HG03342 (cell line): ENCODE measurements around the gene PCDH20.
"Not testable (repeated sequence)": the region's sequence is repeated elsewhere in the genome, so short reads cannot be mapped to it uniquely, and the experiment has no call there.

Experiments
- ATAC-seq: cut with Tn5 transposase; IDR thresholded peaks from one replicate; pipeline ENCODE4 v1.9.1; 2021; ENCODE audit warnings: mild to moderate bottlenecking, moderate library complexity; ENCODE audit not compliant: unreplicated experiment

PCDH20 gene, protein sequence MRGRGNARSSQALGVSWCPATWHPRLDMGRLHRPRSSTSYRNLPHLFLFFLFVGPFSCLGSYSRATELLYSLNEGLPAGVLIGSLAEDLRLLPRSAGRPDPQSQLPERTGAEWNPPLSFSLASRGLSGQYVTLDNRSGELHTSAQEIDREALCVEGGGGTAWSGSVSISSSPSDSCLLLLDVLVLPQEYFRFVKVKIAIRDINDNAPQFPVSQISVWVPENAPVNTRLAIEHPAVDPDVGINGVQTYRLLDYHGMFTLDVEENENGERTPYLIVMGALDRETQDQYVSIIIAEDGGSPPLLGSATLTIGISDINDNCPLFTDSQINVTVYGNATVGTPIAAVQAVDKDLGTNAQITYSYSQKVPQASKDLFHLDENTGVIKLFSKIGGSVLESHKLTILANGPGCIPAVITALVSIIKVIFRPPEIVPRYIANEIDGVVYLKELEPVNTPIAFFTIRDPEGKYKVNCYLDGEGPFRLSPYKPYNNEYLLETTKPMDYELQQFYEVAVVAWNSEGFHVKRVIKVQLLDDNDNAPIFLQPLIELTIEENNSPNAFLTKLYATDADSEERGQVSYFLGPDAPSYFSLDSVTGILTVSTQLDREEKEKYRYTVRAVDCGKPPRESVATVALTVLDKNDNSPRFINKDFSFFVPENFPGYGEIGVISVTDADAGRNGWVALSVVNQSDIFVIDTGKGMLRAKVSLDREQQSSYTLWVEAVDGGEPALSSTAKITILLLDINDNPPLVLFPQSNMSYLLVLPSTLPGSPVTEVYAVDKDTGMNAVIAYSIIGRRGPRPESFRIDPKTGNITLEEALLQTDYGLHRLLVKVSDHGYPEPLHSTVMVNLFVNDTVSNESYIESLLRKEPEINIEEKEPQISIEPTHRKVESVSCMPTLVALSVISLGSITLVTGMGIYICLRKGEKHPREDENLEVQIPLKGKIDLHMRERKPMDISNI

DNA sequence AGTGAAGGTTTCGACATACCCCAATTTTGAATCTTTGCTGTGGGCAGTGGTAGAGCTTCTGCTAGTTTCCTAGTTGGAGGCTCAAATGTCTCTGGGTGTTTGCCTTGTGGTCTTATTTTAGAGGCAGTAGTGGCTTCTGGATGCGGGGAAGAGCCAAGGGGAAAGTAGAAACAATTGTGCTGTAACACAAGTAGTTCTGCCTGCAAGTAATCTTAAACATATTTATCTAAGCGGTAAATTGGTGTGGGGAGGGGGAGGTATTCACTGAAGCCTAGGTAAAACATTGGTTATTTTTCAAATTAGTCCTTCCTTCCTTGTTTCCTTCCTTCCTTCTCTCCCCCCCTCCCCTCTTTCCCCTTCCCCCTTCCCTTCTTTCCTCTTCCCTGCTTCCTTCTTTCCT lies at the start of gene PCDH20:
Gene PCDH20, minus strand, starts transcription at position 101 of the 400 bp plus-strand sequence. CDS start 691 bp downstream, outside the sequence.
- ATAC-seq: no peak

DNA sequence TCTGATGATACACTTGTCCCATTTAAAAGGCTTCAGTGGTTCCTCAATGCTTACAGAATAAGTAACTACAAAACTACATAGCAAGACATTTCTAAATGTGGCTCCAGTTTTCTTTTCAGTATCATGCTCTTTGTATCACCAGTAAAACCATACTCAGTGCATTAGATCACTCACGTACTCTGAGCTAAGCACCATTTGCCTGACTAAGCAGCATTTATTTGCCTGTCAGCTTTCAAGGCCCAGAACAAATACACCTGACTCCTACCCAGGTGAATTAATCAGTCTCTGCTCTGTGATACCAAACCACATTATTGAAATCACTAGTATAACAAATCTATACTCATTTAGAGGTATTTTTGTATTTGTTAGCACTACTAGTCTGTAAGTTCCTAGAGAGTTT lies 47.4 kb upstream of the PCDH20 start:
- ATAC-seq: no peak

DNA sequence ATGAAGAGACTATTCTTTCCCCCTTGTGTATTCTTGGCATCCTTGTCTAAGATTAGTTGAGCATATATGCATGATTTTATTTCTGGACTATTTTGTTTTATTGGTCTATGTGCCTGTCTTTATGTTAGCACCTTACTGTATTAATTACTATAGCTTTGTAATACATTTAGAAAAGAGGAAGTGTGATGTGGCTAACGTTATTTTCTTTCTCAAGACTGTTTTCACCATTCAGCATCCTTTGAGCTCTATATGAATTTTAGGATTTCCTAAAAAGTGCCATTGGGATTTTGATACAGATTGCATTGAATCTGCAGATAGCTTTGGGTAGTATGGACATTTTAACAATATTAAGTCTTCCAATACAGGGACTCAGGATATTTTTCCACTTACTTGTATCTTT lies 37.5 kb upstream of the PCDH20 start:
- ATAC-seq: no peak

DNA sequence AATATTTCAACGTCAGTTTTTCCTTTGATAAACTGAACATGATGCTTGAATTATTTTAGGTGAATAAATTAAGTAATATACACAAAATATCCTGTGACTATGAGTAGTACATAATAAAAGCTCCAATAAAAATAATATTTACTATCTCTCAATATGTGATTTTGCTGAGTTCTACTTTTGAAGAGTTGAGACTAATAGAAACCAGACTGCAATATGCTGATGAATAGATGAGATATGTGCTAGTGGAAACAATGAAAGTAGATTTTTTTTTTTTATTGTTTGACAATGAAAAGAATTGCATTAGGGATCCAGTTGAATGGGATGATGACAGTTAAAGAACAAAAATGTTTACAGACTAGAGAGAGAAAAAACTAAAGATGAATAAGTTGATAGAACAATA lies 16.4 kb upstream of the PCDH20 start:
- no peak for ATAC-seq

DNA sequence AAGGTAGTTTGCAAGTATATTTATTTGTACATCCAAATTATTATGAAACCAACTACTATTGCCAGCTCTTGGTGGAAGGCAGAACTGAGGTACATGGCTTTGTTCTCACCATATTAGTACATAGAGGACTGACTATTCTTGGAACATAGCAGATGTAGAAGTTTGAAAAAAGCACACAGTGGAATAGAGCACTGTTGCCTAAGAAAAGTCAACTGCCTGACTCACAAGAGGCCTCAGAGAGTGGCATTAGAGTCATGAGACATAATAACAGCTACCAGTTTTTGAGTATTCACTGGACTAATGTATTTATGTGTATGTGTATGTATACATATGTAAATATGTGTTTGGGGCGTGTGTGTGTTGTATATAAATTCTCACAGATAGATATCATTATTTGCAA lies 8.3 kb upstream of the PCDH20 start:
- no peak for ATAC-seq

DNA sequence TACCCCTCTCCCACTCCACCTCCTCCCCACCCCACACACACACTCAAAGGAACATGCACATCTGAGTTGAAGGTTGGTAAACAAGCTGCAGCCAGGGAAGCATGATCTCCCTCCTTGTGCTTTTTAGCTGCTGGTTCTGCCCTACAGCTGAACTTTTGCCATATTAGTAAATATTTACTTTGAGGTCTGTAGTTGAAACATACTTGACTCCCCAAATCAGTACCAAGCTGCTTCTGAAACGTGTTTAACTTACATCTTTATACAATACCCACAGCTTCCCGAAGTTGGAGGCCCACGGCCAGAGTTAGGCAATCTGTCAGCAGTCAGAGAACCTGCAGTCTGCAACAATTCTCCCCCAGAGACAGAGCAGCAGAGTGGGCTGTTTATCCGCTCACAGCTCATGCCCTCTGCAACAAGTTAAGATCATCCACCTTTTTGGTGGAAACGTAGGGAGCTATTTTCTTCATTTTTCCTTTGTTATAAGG lies 1.5 kb upstream of the PCDH20 start:
- ATAC-seq: no peak

DNA sequence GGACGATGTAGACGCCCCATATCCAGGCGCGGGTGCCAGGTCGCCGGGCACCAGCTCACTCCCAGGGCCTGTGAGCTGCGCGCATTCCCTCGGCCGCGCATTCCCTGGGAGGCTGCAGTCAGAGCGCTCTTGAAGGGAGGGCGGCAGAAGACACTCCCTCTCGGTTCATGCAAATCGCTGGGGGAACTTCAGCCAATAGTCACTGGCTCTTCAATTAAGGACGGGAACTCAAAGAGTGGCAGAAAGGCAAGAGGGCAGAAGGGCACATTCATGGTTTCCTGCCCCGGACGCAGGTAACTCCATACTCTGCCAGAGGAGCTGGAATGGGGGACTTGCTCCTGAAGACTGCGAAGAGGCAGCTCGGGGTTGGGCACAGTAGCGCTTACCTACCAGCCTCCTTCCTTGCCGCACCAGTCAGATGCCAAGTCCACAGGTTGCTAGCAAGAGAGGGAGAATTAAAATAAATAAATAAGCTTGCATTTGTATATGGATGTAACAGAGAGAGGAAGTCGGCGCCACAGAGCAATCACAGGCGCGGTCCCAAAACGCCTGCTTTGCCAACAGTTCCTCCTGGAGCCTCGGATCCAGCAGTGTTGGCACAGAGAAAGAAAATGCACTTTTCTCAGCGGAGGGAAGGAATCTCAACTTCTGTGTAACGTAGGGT lies 459 bp downstream of the PCDH20 start:
- no peak for ATAC-seq

DNA sequence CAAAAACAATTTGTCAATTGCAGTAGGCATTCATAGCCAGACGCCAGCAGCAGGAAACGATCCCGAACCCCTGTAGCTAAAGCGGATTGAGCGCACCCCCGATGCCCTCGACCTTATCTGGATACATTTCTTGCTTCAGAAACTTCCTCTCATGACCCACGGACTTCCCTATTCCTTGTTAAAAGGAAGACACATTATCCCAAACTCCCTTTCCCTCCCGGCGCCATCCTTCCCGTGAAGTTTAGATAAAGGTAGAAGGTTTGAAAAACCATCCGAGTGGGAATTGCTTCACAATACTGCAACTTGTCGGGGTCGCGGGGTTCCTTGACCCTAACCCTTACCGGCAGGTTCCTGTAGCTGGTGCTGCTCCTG lies 977 bp downstream of the PCDH20 start:
- ATAC-seq: no peak

DNA sequence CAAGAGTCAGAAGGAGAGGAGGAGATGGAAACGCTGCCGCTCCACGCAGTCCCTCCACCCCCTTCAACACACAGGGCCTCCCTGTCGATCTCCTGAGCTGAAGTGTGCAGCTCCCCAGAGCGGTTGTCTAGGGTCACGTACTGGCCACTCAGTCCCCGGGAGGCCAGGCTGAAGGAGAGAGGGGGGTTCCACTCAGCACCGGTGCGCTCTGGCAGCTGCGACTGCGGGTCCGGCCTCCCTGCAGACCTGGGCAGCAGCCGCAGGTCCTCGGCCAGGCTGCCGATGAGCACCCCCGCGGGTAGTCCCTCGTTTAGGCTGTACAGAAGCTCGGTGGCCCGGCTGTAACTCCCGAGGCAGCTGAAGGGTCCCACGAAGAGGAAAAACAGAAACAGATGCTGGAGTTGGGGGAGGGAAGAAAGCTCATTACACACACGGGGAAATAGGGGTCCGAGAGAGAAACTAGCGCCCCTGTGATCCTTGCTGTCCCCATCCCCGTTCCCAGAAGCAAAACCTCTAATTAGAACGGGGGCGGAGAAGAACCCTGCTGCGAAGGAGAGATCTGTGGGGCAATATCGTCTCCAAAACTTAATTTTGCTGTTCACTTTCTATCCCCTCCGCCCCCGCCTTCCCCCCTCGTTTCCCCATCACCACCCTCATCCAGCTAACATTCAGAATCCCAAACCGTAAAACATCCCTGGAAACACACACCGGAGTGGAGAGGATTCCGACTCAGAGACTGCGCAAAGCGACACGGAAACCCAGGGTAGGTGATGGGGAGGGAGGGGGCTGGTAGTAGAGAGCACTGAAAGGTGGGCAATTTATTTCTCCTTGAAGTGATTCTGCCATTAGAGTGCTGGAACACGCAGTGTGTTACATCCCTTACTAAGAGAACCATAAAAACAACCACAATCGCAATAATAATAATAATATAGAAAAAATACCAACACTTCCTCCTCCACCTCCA lies 1.8 kb downstream of the PCDH20 start:
- ATAC-seq: no peak

DNA sequence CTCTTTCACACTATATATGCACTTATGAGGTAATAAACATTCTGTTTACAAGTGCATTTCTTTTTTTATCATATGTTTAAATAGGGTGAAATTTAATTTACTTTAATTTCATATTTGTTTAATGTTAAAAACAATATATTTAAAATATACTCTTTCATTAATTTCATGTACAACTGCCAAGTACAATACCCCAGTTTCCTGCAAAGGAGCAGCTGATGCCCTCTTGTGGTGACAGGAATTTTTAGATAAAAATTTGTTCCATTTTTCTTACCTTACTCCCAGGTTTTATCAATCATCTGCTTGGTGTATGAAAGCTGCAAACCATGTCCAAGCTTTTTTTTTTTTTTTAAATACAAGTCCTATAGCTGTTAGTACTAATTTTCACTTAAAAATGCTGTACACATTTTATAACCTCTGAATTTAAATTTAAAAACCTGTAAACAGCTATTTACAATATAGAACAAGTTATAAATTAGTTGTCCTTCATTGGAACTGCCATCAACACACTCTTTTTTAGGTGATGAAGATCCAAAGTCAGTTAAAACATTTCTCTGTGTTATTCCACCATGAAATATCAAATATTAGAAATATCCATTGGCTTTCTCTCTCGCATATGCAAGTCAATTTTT lies 4.9 kb downstream of the PCDH20 start:
- no peak for ATAC-seq

DNA sequence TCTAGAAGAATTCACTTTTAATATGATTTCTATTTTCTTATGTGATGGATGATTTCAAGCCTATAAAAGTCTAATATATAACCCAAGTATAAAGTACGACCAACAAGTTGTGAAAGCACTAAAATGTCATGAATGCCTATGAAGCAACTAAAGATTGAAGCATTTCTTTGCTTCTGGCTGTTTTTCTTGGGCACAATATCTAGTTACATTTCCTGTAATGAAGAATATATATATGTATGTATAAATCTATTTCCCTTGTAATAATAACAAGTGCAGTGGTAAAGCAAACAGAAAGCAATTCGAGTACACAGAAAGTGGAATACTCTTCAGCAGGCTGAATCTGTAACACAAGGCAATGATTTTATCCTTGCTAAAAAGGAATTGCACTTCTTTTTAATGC lies 5.4 kb downstream of the PCDH20 start:
- no peak for ATAC-seq

DNA sequence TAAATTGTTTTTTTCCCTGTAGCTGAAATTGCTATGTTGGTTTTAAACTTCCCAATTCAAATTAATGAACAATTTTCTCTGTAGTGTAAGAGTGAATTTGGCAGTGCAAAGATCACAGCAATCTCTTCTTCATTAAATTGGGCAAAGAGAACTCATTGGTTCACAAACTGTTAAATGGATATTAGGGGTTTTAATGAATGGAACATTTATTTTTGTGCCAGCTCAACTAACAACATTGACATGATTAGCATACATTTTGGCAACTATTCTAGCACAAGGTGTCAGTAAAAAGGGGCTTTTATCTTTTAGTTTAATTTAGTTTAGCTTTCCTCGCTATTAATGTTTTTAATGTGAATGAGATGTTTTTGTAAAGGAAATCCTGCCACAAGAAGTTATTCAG lies 7.1 kb downstream of the PCDH20 start:
- ATAC-seq: no peak

DNA sequence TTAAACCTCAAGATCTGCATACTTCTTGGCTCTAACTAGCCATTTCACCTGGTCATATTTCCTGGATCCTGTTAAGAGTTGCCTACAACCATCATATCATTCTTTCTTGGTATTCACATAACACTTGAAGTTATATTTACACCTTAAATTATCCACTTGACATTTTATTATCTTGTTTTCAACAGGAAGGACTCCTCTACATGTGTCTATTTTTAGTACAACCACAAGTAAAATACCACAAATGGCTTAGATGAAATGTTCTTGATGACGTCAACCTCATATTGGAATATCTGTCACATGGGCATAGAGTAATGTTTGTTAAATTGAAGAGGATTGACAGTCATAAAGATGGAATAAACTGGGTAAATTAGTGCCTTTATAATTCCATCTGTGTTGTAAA lies 9.4 kb downstream of the PCDH20 start:
- ATAC-seq: no peak

DNA sequence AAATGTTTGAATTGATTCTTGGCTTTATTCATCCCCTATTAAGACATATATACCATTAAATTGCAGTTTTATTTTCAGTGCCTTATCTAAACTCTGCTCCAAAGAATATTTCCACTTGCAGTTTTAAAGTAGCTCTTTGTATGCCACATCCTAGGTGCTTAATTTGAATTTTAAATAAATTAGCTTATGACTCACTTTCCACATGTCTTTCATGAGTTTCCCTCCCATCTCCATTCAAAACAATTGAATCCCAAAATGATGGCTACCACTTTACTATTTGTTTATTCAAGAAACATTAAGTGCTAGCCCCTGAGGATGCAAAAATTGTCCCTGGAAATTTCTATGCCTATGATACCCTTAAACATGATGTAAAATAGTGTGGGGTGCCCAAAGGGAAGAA lies 19.5 kb downstream of the PCDH20 start:
- ATAC-seq: no peak

DNA sequence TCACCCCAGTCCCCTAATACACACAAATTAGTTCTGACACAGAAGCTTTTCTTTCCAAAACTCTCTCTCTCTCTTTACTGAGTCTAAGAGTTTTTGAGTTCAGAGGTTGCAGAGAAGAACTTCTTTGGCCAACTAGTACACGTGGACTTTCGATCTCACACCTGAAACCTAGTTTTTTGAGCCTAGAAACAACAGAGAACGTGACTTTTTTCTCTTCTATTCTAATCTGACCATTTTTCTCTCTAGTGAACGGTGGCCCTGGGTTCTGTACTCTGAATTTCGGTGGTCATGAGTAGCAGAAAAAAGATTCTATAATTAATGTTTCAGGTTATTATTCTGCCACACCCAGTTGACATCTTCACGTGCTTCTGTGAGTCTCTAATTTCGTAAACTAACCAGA lies 24.2 kb downstream of the PCDH20 start:
- no peak for ATAC-seq

DNA sequence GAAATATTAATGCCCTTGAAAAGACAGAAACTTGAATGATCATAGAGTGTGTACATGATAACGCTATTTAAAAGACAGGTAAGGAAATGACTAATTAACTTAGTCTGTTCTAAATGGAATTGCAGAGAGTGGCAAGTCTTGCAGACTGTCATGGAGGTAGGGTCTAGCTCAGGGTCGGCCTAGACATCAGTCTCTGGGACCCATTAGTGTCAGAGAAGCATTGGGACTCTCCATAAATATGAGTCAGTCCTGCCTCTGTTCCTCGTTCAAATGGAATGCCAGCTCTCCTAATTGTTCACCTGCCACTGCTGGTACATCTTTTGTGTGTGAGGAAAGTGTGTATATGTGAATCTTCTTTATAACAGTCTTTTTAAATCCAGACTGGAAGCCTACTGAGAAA lies 28.0 kb downstream of the PCDH20 start:
- ATAC-seq: no peak

DNA sequence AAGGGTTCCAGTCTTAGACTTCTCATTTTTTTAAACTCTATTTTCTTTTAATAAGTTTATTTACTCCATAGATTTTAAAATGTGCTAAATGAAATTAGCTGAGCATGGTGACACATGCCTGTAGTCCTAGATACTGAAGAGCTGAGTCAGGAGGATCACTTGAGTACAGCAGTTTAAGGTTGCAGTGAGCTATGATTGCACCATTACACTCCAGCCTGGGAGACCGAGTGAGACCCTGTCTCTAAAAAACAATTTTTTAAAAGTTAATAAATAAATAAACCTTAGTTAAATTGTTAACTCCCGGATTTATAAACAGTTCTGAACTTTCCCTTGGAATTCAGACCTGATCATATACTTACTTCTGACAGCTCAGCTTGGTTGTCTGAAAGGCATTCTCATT lies 32.5 kb downstream of the PCDH20 start:
- ATAC-seq: no peak

DNA sequence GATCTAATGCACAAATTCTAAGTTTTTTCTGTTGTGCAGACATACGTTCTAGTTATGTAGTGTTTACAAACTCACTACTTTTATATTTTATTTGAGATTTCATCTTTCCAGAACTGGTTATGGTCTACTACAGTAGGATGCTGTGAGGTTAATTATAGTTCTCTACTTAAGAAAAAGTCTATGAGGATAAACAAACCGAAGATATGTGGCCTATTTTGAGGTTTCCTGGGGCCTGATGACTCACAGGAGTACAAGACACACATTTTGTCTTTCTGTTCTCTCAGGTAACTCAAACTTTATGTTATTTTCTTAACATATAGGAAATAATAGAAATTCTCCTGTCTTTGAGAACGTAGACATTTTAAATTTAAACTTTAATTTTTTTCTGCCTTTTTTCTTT lies 45.1 kb downstream of the PCDH20 start:
- ATAC-seq: no peak

DNA sequence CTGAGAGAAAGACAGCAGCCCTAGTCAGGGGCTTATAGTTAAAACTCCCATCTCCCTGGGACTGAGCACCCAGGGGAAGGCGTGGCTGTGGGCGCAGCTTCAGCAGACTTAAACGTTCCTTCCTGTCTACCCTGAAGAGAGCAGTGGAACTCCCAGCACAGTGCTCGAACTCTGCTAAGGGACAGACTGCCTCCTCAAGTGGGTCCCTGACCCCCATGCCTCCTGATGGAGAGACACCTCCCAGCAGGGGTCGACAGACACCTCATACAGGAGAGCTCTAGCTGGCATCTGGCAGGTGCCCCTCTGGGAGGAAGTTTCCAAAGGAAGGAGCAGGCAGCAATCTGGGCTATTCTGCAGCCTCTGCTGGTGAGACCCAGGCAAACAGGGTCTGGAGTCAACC lies 51.0 kb downstream of the PCDH20 start:
- ATAC-seq: not testable (repeated sequence)

DNA sequence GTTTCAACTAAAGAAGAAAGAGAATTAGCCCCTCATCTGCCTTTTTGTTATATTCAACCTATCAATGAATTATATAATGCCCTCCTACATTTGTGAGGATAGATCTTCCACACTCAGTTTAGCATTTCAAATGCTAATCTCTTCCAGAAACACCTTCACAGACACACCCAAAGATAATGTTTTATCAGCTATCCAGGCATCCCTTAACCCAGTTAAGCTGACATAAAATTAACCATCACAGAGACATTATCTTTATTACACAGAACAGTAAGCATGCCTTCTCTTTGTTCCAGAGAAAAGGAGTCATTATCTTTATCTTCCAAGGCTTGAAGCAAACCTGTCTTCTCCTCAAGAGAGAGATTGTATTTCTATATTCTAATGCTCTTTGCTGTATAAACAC lies 53.1 kb downstream of the PCDH20 start:
- no peak for ATAC-seq
